Measurements from ENCODE around the gene PARP6.

GRCh38 chr15:72238586-72238985 lies 33.8 kb downstream of the PARP6 start:
- no peak for TF ChIP-seq POLR2A (IDR thresholded peaks at IDR 0.05)
- TF ChIP-seq CTCF (IDR thresholded peaks at IDR 0.05): no peak

All from right lobe of liver (tissue), 4 donors.